ENCODE data around the gene PCIF1. TPM values are rescaled to one million over a fixed set of nuclear protein-coding genes. Genes with fewer than 3 reads are reported as not detected.

Gene PCIF1
- total and polyA plus RNA-seq, 9 of the 15 experiments (the other 6 are each of a cell fraction or from before 2014, with no cell fraction given), result 5.8 to 29.4 (median 11.3) TPM

DNA sequence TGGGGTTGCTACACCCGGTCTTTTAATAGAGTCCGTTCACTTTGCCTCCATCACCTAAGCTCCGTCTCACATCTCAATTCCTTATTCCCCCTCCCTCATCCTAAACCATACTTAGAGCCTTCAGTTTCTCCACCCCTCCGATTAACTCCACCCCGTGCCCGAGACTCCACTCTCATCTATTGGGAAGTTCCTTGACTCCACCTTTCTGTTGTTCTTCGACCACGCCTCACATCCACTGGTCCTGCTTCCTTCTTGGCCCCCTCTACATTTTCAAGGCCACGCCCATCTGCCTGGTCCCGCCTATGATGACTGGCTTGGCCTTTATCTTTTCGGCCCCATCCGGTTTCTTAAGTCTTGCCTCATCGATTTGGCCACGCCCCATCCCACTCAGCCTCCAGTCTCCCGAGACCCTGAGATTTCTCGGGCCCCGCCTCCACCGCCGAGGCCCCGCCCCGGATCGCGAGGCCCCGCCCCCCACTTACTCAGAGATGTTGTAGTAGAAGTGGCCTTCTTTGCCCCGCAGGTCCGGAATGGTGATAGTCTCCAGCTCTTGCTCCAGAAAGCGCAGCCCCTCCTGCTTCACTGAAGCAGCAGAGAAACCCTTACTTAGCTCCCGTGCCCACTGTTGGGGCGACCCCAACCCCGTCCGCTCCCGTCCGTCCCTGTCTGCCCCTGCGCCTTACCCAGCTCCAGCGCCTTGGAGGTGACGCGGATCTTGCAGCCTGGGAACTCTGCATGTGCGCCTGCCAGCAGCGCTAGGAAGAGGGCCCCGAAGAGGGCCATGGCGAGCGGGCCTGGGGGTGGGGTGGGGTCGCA lies 23.6 kb upstream of the PCIF1 start (continued):
- TF ChIP-seq UBTF (IDR thresholded peaks at IDR 0.05; ENCODE audit: borderline replicate concordance in 1 of 2, low read depth in 2 of 2, low read length in 2 of 2) (0 out of 4 replicates have a peak, but pooled peaks of 1 of the 2 experiments have one; percentile 42), RAD21 (CRISPR knock-in tag; conservative IDR thresholded peaks at IDR 0.05 in 1 of 2, IDR thresholded peaks at IDR 0.05 in 1 of 2) (no peak), ELK1 (CRISPR knock-in tag; IDR thresholded peaks at IDR 0.05) (no peak), BCLAF1 (IDR thresholded peaks at IDR 0.05; ENCODE audit: borderline replicate concordance in 1 of 2, control insufficient read depth in 1 of 2, low read depth in 2 of 2, low read length in 1 of 2) (no peak), TRIM24 (IDR thresholded peaks at IDR 0.05) (peak in 1 of 2 experiments; percentile 68; a peak in 2 of 4 replicates), TSC22D4 (tag; IDR thresholded peaks at IDR 0.05) (no peak), MEIS2 (IDR thresholded peaks at IDR 0.05; ENCODE audit: partially characterized antibody) (peak; percentile 20), HLTF (IDR thresholded peaks at IDR 0.05) (no peak), HMG20B (CRISPR knock-in tag; IDR thresholded peaks at IDR 0.05) (no peak), NR4A1 (CRISPR knock-in tag; IDR thresholded peaks at IDR 0.05) (no peak), NR4A1 (tag; IDR thresholded peaks at IDR 0.05) (no peak), ZNF253 (CRISPR knock-in tag; conservative IDR thresholded peaks at IDR 0.05) (no peak), SMARCC2 (IDR thresholded peaks at IDR 0.05; ENCODE audit: low read depth) (no peak), YY1 (IDR thresholded peaks at IDR 0.05; ENCODE audit: borderline replicate concordance in 1 of 3, control insufficient read depth in 1 of 3, extremely low read depth in 1 of 3, insufficient read depth in 3 of 3, insufficient read length in 1 of 3, insufficient replicate concordance in 2 of 3, low read depth in 1 of 3, low read length in 2 of 3) (peak in 2 of 3 experiments; percentile 33 to 67), XRCC3 (IDR thresholded peaks at IDR 0.05) (no peak), THRAP3 (IDR thresholded peaks at IDR 0.05; ENCODE audit: borderline replicate concordance) (no peak)
- TF ChIP-seq, protein P1, sequence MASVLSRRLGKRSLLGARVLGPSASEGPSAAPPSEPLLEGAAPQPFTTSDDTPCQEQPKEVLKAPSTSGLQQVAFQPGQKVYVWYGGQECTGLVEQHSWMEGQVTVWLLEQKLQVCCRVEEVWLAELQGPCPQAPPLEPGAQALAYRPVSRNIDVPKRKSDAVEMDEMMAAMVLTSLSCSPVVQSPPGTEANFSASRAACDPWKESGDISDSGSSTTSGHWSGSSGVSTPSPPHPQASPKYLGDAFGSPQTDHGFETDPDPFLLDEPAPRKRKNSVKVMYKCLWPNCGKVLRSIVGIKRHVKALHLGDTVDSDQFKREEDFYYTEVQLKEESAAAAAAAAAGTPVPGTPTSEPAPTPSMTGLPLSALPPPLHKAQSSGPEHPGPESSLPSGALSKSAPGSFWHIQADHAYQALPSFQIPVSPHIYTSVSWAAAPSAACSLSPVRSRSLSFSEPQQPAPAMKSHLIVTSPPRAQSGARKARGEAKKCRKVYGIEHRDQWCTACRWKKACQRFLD (CRISPR knock-in tag; IDR thresholded peaks at IDR 0.05), result no peak
- TF ChIP-seq, protein P2, sequence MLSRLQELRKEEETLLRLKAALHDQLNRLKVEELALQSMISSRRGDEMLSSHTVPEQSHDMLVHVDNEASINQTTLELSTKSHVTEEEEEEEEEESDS (CRISPR knock-in tag; IDR thresholded peaks at IDR 0.05), result no peak

All from K562 (cell line).